Caki2 (cell line): Measurements from ENCODE around the gene NRG3. TPM values are rescaled to one million over a fixed set of nuclear protein-coding genes. Genes with fewer than 3 reads are reported as not detected.
A peak's percentile ranks its signal among the peaks of the same experiment; 100 is the strongest.

Source experiments
- DNase-seq: peaks from one replicate; pipeline ENCODE4 v3.0.0-alpha.2; 2015; ENCODE audit warnings: low read depth
- in situ Hi-C: cut with HindIII; loops from 2 replicates; pipeline ENCODE4 v1.10.0; 2016; ENCODE audit warnings: low sequenced_read_pairs, low pct_unique_long_range_greater_than_20kb, mixed read lengths
- total RNA-seq: library from RNA; depleted of rRNA; stranded (reverse); fragments of >200 nt; shearing (Covaris generic); gene quantifications from 2 replicates; pipeline ENCODE4 v1.2.3, GENCODE V29; 2014; ENCODE audit warnings: low replicate concordance

NRG3 gene
- total RNA-seq, 1 experiment from 2014 or later = 0.95 TPM

GRCh38 chr10:81876253-81877077, 1.5 kb downstream of the NRG3 start:
- peak; percentile 68 for DNase-seq
- in situ Hi-C loops = no loop called here

- in situ Hi-C loops = no loop called here
- no peak for DNase-seq
Measured at GRCh38 chr10:81877596-81877995, 2.6 kb downstream of the NRG3 start.

GRCh38 chr10:81882011-81882410, 7.0 kb downstream of the NRG3 start:
- in situ Hi-C loops = no loop called here
- no peak for DNase-seq

- DNase-seq = no peak
- in situ Hi-C loops = no loop called here
Measured at GRCh38 chr10:81884856-81885255, 9.9 kb downstream of the NRG3 start.

- in situ Hi-C loops = no loop called here
- DNase-seq = no peak
Measured at GRCh38 chr10:81885491-81885890, 10.5 kb downstream of the NRG3 start.

GRCh38 chr10:81886939-81887338, 11.9 kb downstream of the NRG3 start:
- no peak for DNase-seq
- in situ Hi-C loops = no loop called here

- no peak for DNase-seq
- in situ Hi-C loops = no loop called here
Measured at GRCh38 chr10:81889181-81889769, 14.3 kb downstream of the NRG3 start.

- DNase-seq = no peak
- in situ Hi-C loops = no loop called here
Measured at GRCh38 chr10:81894616-81895015, 19.6 kb downstream of the NRG3 start.

GRCh38 chr10:81898518-81898917, 23.5 kb downstream of the NRG3 start:
- in situ Hi-C loops = no loop called here
- no peak for DNase-seq

- in situ Hi-C loops = no loop called here
- no peak for DNase-seq
Measured at GRCh38 chr10:81900989-81901388, 26.0 kb downstream of the NRG3 start.

GRCh38 chr10:81903472-81903871, 28.5 kb downstream of the NRG3 start:
- no peak for DNase-seq
- in situ Hi-C loops = no loop called here

- DNase-seq = no peak
- in situ Hi-C loops = no loop called here
Measured at GRCh38 chr10:81905161-81905560, 30.2 kb downstream of the NRG3 start.

- DNase-seq = no peak
- in situ Hi-C loops = no loop called here
Measured at GRCh38 chr10:81909453-81909852, 34.5 kb downstream of the NRG3 start.

GRCh38 chr10:81911328-81911727, 36.3 kb downstream of the NRG3 start:
- DNase-seq = no peak
- in situ Hi-C loops = no loop called here

- DNase-seq = no peak
- in situ Hi-C loops = no loop called here
Measured at GRCh38 chr10:81914736-81915503, 39.9 kb downstream of the NRG3 start.

- DNase-seq = no peak
- in situ Hi-C loops = no loop called here
Measured at GRCh38 chr10:81915504-81915897, 40.5 kb downstream of the NRG3 start.

- in situ Hi-C loops = no loop called here
- DNase-seq = no peak
Measured at GRCh38 chr10:81917666-81918065, 42.7 kb downstream of the NRG3 start.

- no peak for DNase-seq
- in situ Hi-C loops = no loop called here
Measured at GRCh38 chr10:81918766-81919165, 43.8 kb downstream of the NRG3 start.

- DNase-seq = no peak
- in situ Hi-C loops = no loop called here
Measured at GRCh38 chr10:81920213-81920829, 45.3 kb downstream of the NRG3 start.
